Motor neuron (in vitro differentiated cells): ENCODE data around the gene BSDC1. TPM values are rescaled to one million over a fixed set of nuclear protein-coding genes. Genes with fewer than 3 reads are reported as not detected.

Source experiments
- ATAC-seq, 8 experiments: fragments of 200-7000 bp; cut with Tn5 transposase; replicated peaks in 6 of 8; 2 replicates each; pipeline ENCODE4 v1.8.0; 2021; ENCODE audit warnings: mild to moderate bottlenecking in 8 of 8, moderate library complexity in 8 of 8
- H3K27ac ChIP-seq, 2 donors: fragments of 250-450 bp; sonication (Bioruptor Pico); 2 replicates each; pipeline ENCODE4 v1.9.0; 2021; ENCODE audit warnings: antibody characterized with exemption in 2 of 2, mild to moderate bottlenecking in 2 of 2, moderate library complexity in 1 of 2
- H3K4me1 ChIP-seq, 2 donors: fragments of 250-450 bp; sonication (Bioruptor Pico); replicated peaks in 1 of 2; 2 replicates each; pipeline ENCODE4 v1.6.1; 2021; ENCODE audit warnings: antibody characterized with exemption in 2 of 2, mild to moderate bottlenecking in 2 of 2, moderate library complexity in 1 of 2
- H3K4me3 ChIP-seq, 5 donors: fragments of 250-450 bp; sonication (Bioruptor Pico); 2 replicates each; pipeline ENCODE4 v1.9.0; 2021; ENCODE audit warnings: antibody characterized with exemption in 5 of 5, mild to moderate bottlenecking in 5 of 5, moderate library complexity in 4 of 5
- WGBS, 10 experiments: fragments of 450-650 bp; shearing (Covaris generic); methylation state at CpG; one replicate each; pipeline ENCODE4 v1.0.0; 2022; 5-methylcytosine and 5-hydroxymethylcytosine counted together
- in situ Hi-C, 9 experiments: fragments of 400-800 bp; cut with MboI; loops; one replicate each; pipeline ENCODE4 v1.15.0; 2021; ENCODE audit warnings: low sequenced_read_pairs in 9 of 9, low pct_unique_long_range_greater_than_20kb in 2 of 9; ENCODE audit not compliant: unreplicated experiment in 9 of 9
- total RNA-seq, 8 experiments: library from RNA; unstranded; fragments of 300-600 nt; gene quantifications; 2 replicates each; pipeline versions ENCODE4 v1.2.3 to v1.2.4, GENCODE V29; 2022

Gene BSDC1
- total RNA-seq, 8 experiments from 2014 or later, result 60.0 to 135 (median 94.0) TPM

DNA sequence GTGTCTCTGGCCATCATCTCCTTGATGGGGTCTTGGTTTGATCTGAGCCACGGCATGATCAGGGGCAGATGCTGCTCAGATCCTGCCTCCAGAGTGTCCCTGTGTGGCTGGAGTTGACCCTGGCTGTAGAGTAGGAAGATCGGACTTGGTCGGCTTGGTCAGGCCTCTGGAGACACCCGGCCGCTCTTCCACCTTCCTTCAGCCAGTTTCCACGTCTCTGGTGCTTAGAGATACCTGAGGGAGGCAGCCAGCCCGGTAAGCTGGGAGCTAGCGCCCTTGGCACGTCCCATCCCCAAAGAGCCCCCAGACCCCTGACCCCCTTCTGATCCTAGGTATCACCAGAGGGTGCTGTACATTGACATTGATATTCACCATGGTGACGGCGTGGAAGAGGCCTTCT, 67.0 kb downstream of the BSDC1 start:
- no peak overlapping the region for H3K27ac ChIP-seq
- in situ Hi-C loops, result no loop called here
- WGBS, 10 experiments, result 94 to 100% (median 100%) methylated on average over 4 to 6 of the region's 11 CpGs; no CpG with 5 or more reads in 7 of the 10 experiments
- no peak for ATAC-seq
- H3K4me3 ChIP-seq, result no peak overlapping the region
- no peaks in the 10 kb centered on the region for H3K4me1 ChIP-seq

- no peak overlapping the region for H3K4me3 ChIP-seq
- ATAC-seq, result peak in 2 of 8 experiments; percentile 27 to 35
- in situ Hi-C loops, result no loop called here
- WGBS, 10 experiments, result 53 to 94% (median 75%) methylated on average over 2 to 5 of the region's 5 CpGs; no CpG with 5 or more reads in 2 of the 10 experiments
- H3K27ac ChIP-seq, result no peak overlapping the region
- H3K4me1 ChIP-seq, result no peaks in the 10 kb centered on the region
Observed at GRCh38 chr1:32321712-32322291, 72.4 kb downstream of the BSDC1 start.

GRCh38 chr1:32318127-32318869, 75.9 kb downstream of the BSDC1 start:
- 84 to 100% (median 97%) methylated on average over 3 to 10 of the region's 10 CpGs; no CpG with 5 or more reads in 1 of the 10 experiments for WGBS, 10 experiments
- H3K4me1 ChIP-seq, result no peaks in the 10 kb centered on the region
- no peak overlapping the region for H3K4me3 ChIP-seq
- ATAC-seq, result no peak
- in situ Hi-C loops, result no loop called here
- no peak overlapping the region for H3K27ac ChIP-seq

GRCh38 chr1:32316903-32317277, 77.4 kb downstream of the BSDC1 start:
- WGBS, 10 experiments, result 80 to 100% (median 88%) methylated on average over 1 to 3 of the region's 3 CpGs; no CpG with 5 or more reads in 3 of the 10 experiments
- H3K4me1 ChIP-seq, result no peaks in the 10 kb centered on the region
- H3K27ac ChIP-seq, result no peak overlapping the region
- no peak overlapping the region for H3K4me3 ChIP-seq
- ATAC-seq, result no peak
- in situ Hi-C loops, result no loop called here

Other genes starting within 250 kb of the BSDC1 start
- 10 to 100 TPM; 35.0 to 98.3 (median 60.4) TPM for gene TXLNA, start 214.8 kb downstream of the BSDC1 start, total RNA-seq
- 10 to 100 TPM; 14.6 to 92.6 (median 53.7) TPM for gene CCDC28B, start 193.8 kb downstream of the BSDC1 start, total RNA-seq
- 10 to 100 TPM in 1 of 8 experiments, 1 to 10 TPM in 6, under 1 TPM in 1; 0.97 to 13.7 (median 6.7) TPM for gene IQCC, start 188.8 kb downstream of the BSDC1 start, total RNA-seq
- 1 to 10 TPM in 3 of 8 experiments, under 1 TPM in 5; 0.25 to 3.7 (median 0.98) TPM for gene DCDC2B, start 185.4 kb downstream of the BSDC1 start, total RNA-seq
- gene TMEM234, start 172.1 kb downstream of the BSDC1 start, total RNA-seq, result 10 to 100 TPM; 15.1 to 31.8 (median 25.6) TPM
- gene EIF3I, start 172.0 kb downstream of the BSDC1 start, total RNA-seq, result 100 to 1,000 TPM; 174 to 366 (median 241) TPM
- 10 to 100 TPM in 2 of 8 experiments, 1 to 10 TPM in 2, under 1 TPM in 3, not detected in 1; 0.49 to 12.0 (median 2.2) TPM for gene FAM167B, start 147.2 kb downstream of the BSDC1 start, total RNA-seq
- 1 to 10 TPM in 3 of 8 experiments, under 1 TPM in 1, not detected in 4; 0.63 to 1.4 (median 1.2) TPM for gene LCK, start 143.2 kb downstream of the BSDC1 start, total RNA-seq
- gene HDAC1, start 102.4 kb downstream of the BSDC1 start, total RNA-seq, result 100 to 1,000 TPM in 2 of 8 experiments, 10 to 100 TPM in 6; 45.7 to 124 (median 77.0) TPM
- gene MARCKSL1, start 58.2 kb downstream of the BSDC1 start, total RNA-seq, result 100 to 1,000 TPM in 7 of 8 experiments, 10 to 100 TPM in 1; 32.9 to 922 (median 250) TPM
- 1 to 10 TPM; 1.1 to 6.7 (median 4.3) TPM for gene FAM229A, start 32.0 kb downstream of the BSDC1 start, total RNA-seq
- 1 to 10 TPM in 7 of 8 experiments, under 1 TPM in 1; 0.92 to 6.9 (median 2.5) TPM for gene TSSK3, start 31.9 kb downstream of the BSDC1 start, total RNA-seq
- 1 to 10 TPM in 5 of 8 experiments, under 1 TPM in 3; under 0.01 to 5.9 (median 2.8) TPM for gene ZBTB8B, start 70.6 kb upstream of the BSDC1 start, total RNA-seq
- gene ZBTB8A, start 145.0 kb upstream of the BSDC1 start, total RNA-seq, result 10 to 100 TPM in 5 of 8 experiments, 1 to 10 TPM in 3; 1.5 to 18.2 (median 14.3) TPM